GM20000 (cell line): ENCODE measurements around the gene TNS4.
"Not testable (repeated sequence)": the region's sequence is repeated elsewhere in the genome, so short reads cannot be mapped to it uniquely, and the experiment has no call there.

ENCODE experiments used
- DNase-seq: peaks from one replicate; pipeline ENCODE4 v3.0.0; 2012; ENCODE audit warnings: low spot score
- CTCF ChIP-seq: IDR thresholded peaks from 2 replicates; pipeline ENCODE4 v1.5.1; 2012; ENCODE audit warnings: mild to moderate bottlenecking, control low read depth; ENCODE audit errors: extremely low read depth, missing control alignments

The TNS4 gene

GRCh38 chr17:40501499-40501911 lies at the start of gene TNS4:
Gene TNS4 (minus strand): TSS chr17:40501623. CDS start chr17:40496425, 5,198 bp downstream.
- no peak for TF ChIP-seq CTCF
- no peak for DNase-seq

GRCh38 chr17:40550608-40551007 lies 49.2 kb upstream of the TNS4 start:
- no peak for DNase-seq
- TF ChIP-seq CTCF, result no peak

- DNase-seq, result no peak
- no peak for TF ChIP-seq CTCF
These were observed 47.7 kb upstream of the TNS4 start for GRCh38 chr17:40548982-40549685.

- TF ChIP-seq CTCF, result no peak
These were observed 47.1 kb upstream of the TNS4 start for GRCh38 chr17:40548491-40548981.

GRCh38 chr17:40547785-40548478 lies 46.5 kb upstream of the TNS4 start:
- no peak for TF ChIP-seq CTCF
- DNase-seq, result no peak

More at GRCh38 chr17:40548491-40548981, 47.1 kb upstream of the TNS4 start:
- no peak for DNase-seq

- no peak for DNase-seq
- no peak for TF ChIP-seq CTCF
These were observed 45.8 kb upstream of the TNS4 start for GRCh38 chr17:40547079-40547784.

GRCh38 chr17:40546497-40546896 lies 45.1 kb upstream of the TNS4 start:
- DNase-seq, result not testable (repeated sequence)
